GM03348 (cell line): Measurements from ENCODE around the gene VCX.
"Not testable (repeated sequence)": the region's sequence is repeated elsewhere in the genome, so short reads cannot be mapped to it uniquely, and the experiment has no call there.

Source experiments
- DNase-seq: peaks from one replicate; pipeline ENCODE4 v3.0.0; 2012; ENCODE audit warnings: low spot score

The VCX gene

DNA sequence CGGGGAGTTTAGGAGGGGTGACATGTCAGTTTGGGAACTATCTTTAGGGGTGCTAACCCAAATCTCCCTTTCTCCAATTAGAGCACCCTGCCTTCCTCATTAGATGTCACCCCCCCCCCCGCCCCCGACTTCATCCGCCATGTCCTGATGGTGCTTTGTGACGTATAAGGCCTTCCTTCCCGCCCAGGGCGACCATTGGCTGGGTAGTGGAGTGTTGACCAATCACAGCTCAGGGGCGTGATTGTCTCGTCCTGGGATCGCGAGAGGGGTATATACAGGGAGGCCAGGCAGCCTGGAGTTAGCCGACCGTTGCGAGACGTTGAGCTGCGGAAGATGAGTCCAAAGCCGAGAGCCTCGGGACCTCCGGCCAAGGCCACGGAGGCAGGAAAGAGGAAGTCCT is at the start of gene VCX:
TSS of gene VCX (plus strand) at position 301 of the 400 bp plus-strand sequence. CDS start at position 334, 33 bp downstream.
- DNase-seq = not testable (repeated sequence)

DNA sequence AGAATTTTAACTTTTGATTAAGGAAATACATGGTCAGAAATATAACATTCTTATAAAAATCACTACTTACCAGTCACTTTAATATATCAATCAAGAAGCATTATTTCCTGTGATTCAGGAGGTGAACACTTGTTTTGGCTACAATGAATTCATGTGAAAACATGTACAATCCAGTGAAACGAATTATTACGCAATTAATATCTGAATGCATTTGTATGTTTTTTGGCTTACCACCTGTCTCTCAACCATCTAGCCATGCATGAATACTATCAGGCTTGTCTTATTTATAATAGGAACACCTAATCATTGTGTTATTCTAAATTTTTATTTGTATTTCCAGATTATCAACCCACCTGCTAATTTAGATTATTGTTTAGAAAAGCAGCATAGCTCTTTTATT is 44.6 kb upstream of the VCX start:
- DNase-seq = no peak

DNA sequence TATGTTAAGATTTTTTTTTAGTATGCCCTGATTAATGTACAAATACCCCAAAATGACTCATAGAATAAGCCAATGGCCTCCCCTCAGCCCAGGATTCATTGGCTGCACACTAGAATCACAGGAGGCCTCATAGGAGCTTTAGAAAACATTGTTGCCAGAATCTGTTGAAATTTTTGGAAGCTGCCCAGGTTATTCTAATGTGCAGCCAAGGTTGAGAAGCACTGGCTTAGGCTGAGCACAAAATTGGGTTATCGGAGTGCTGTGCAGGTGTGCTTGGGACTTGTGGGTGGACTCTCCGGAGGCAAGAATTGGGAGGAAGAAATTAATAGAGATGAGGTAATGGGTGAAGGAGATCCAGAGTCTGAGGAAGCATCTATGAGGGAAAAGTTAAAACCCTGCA is 41.3 kb upstream of the VCX start:
- no peak for DNase-seq

DNA sequence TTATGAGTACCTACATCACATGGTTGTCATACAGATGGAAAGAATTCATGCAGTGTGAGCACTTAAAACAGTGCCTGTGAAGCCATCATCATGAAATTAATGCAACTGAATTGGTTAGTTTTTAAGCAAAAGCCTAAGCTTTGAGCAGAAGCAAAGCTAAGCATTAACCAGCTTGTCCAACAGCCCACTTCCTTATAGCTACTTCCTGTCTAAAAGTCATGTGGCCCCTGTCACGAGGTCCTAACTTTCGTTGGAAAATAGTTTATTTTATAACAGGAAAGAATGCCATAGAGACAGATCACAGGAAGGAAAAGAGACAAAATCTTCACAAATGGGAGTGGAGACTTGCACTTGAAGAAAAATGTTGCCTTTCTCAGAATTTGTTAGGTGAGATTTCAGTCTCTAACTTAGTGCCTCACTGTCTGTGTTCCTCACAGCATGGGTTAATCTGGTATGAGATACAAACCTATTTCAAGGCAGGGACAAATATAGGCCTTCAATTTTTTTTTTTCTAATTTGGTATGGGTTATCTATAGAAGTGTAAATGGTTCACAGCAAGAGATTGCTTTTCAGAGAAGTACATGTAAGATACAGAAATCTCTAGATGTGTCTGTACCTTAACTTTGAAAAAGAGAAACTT is 27.7 kb upstream of the VCX start:
- DNase-seq = no peak

DNA sequence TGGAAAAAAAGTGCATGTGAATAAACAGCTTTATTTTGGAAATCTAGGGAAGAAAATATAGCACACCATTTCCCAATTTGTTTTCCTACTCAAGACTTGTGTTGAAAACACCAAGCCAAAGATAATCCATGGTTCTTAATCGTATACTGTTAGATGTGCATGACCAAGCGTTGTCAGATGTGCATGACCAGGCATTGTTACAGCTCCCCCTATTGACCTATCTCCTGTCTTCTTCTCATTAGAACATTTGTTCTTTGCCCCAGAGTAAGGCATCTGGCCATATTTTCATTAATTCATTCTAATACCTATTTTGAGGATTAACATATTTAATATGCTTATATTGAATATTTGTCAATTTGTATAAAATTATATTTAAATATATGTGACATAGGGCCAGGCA is 14.4 kb upstream of the VCX start:
- DNase-seq = no peak

DNA sequence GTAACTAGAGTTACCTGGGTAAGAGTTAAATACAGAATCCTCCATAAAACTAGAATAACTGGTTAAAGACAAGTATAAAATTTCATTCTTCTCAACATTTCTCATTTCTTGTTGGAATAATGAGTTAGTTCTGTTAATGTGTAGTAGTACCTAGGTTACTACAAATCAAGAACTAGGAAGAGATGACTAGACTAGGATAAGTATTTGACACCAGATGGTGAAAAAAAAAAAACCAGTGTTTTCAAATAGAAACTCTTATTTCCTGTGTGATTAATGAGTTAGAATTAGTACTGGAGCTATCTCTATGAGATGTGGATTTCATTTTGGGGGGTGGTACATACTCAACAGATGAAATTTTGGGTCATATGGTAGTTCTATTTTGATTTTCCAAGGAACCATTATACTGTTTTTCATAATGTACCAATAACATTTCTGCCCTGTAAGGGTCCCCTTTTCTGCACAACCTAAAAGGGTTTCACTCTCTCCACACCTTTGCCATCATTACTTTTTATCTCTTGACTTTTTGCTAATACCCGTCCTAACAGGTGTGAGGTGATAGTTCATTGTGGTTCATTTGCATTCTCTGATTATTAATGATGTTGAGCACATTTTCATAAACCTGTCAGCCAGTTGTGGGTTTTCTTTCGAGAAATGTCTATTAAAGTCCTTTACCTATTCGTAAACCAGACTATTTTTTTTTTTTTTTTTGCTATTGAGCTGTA is 1.7 kb upstream of the VCX start:
- no peak for DNase-seq

DNA sequence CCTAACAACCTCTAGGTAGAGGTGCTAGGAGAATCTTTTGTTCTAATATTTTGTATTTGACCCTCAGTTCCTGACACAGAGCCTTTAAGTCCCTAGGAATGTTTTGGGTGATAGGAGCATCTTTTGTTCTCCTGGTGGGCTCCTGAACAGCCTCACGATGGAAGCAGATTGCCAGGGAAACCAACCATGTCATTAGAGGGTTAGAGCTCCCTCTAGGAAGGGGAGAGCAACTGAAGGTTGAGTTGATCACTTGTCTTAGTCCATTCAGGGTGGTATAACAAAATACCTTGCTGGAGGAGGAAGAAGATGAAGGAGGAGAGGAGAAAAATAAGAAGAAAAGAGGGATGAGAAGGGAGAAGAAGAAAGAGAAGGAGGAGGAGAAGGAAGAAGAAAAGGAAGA is 9.2 kb downstream of the VCX start:
- DNase-seq = no peak

DNA sequence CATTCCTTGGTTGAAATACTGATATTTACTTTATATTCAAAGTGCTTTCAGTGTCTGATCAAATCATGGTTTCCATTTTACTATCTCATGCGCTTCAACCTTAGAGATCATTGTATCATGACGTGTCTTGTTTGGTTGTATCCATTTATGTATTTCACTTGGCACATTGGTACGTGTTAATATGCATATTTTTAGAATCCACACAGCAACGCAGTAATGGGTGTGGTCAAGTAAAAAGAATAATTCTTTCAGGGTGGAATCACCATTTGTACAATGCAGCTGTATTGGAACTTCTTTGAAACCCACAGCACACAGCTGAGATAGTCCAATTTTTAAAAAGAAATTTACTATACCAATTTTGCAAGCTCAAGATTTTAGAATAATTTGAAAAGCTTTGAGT is 29.1 kb downstream of the VCX start:
- DNase-seq = no peak

DNA sequence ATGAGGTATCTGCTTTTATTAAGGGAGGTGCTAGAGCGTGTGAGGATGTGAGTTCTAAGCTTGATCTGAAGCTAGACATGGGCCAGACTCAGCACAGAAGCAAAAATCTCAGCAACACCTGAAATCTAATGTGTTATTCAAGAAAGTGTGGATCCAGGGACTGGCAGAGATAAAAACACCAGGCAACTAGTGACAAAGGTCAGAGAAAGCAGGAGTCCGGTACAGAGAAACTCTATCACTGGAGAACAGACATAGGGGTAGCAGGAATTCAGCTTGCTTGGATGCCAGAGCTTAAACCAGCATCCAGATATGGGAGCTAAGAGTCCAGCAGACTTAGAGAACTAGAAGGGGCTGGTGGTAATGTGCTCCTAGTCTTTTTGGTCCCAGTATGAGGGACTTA is 34.0 kb downstream of the VCX start:
- DNase-seq = no peak

DNA sequence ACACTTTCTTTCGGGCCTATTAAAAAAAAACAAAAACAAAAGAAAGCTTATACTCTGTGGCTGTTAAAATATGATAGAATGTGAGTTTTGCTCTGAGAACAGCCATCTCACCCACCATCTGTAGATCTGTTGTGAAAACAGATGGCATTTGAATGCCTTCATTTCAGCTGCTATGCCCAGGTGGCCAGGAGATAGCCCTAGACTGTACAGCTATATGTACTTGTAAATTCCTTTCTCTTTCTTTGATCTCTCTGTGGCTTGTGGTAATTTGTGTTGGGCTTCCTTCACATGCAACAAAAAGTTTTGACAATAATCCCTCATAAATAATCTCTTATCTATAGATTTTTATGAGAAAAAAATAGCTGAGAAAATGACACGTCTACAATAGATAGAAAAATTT is 46.2 kb downstream of the VCX start:
- no peak for DNase-seq

DNA sequence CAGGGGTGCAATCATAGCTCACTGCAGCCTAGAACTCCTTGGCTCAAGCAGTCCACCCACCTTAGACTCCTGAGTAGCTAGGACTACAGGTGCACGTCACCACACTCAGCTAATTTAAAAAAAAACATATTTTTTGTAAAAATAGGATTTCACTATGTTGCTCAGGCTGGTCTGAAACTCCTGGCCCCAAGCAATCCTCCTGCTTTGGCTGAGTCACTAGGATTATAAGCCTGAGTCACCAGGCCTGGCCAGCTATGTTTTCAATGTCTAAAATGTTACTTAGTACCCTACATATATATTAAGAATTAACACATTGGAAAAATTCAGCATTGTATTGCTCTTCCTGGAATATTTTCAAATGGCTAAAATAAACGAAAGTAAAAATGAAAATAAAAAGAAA is 46.7 kb downstream of the VCX start:
- DNase-seq = no peak

DNA sequence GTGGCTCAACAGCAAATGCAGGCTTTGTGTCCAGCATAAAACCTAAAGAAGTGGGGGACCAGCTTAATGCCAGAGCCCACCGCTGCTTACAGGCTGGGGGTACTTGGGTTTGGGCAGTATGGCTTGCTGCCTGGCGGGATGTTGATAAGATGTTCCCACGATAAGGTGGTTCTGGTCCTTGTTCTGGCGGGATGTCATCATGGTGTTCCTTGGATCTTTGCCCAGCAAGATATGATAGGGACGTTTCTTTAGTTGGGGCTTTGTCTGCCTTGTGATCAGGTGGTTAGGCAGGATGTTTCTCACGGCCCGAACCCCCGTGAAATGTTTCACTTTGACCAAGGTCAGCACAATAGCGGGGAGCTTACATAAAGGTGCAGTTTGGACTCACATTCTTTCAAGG is 49.0 kb downstream of the VCX start:
- DNase-seq = no peak
